ENCODE measurements around the gene BCL7A.
"Not testable (repeated sequence)": the region's sequence is repeated elsewhere in the genome, so short reads cannot be mapped to it uniquely, and the experiment has no call there.

The BCL7A gene

DNA sequence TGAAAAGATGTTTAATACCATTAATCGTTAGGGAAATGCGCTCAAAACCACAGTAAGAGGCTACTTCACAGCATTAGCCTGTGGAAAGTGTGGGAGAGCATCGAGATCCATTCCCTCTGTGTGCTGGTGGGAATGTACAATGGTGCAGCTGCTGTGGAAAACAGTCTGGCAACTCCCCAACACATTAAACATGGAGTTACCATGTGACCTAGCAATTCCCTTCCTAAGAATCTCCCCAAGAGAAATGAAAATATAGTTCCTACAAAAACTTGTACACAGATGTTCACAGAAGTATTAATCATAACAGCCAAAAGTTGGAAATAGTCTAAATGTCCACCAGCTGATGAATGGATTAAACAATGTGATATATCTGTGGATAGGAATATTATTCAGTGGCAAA, 80.6 kb downstream of the BCL7A start:
- peaks cover 71 to 77% of the 10 kb centered on the region in 2 donors for H3K4me1 ChIP-seq (ENCODE audit: control insufficient read depth in 1 of 2, insufficient read depth in 2 of 2, low read length in 2 of 2)
- H3K36me3 ChIP-seq (ENCODE audit: control insufficient read depth in 1 of 2, insufficient read depth in 2 of 2, low read length in 2 of 2): no peaks in the 10 kb centered on the region
- H3K27me3 ChIP-seq (ENCODE audit: control insufficient read depth in 1 of 2, insufficient read depth in 2 of 2, low read length in 2 of 2): no peaks in the 10 kb centered on the region
- no peaks in the 10 kb centered on the region for H3K9me3 ChIP-seq (ENCODE audit: control insufficient read depth in 1 of 2, low read length in 2 of 2)
- no peak overlapping the region for H3K9ac ChIP-seq (ENCODE audit: low read depth in 1 of 2, low read length in 2 of 2)
- no peak overlapping the region for H3K27ac ChIP-seq (ENCODE audit: low read depth, low read length)
- H3K4me3 ChIP-seq (ENCODE audit: low read depth in 1 of 2, low read length in 2 of 2): no peak overlapping the region

GRCh38 chr12:122104844-122105243, 83.2 kb downstream of the BCL7A start:
- H3K9ac ChIP-seq (ENCODE audit: low read depth in 1 of 2, low read length in 2 of 2): peak overlapping the region; percentile 2 to 28
- peak overlapping the region; percentile 26 for H3K27ac ChIP-seq (ENCODE audit: low read depth, low read length)
- H3K36me3 ChIP-seq (ENCODE audit: control insufficient read depth in 1 of 2, insufficient read depth in 2 of 2, low read length in 2 of 2): no peaks in the 10 kb centered on the region
- no peaks in the 10 kb centered on the region for H3K27me3 ChIP-seq (ENCODE audit: control insufficient read depth in 1 of 2, insufficient read depth in 2 of 2, low read length in 2 of 2)
- peaks cover 57 to 76% of the 10 kb centered on the region in 2 donors for H3K4me1 ChIP-seq (ENCODE audit: control insufficient read depth in 1 of 2, insufficient read depth in 2 of 2, low read length in 2 of 2)
- peak overlapping the region in 1 of 2 donors; percentile 29 for H3K4me3 ChIP-seq (ENCODE audit: low read depth in 1 of 2, low read length in 2 of 2)
- no peaks in the 10 kb centered on the region for H3K9me3 ChIP-seq (ENCODE audit: control insufficient read depth in 1 of 2, low read length in 2 of 2)

GRCh38 chr12:122105496-122105895, 83.8 kb downstream of the BCL7A start:
- not testable (repeated sequence) for H3K36me3 ChIP-seq (ENCODE audit: control insufficient read depth in 1 of 2, insufficient read depth in 2 of 2, low read length in 2 of 2); H3K9me3 ChIP-seq (ENCODE audit: control insufficient read depth in 1 of 2, low read length in 2 of 2); H3K27ac ChIP-seq (ENCODE audit: low read depth, low read length); H3K27me3 ChIP-seq (ENCODE audit: control insufficient read depth in 1 of 2, insufficient read depth in 2 of 2, low read length in 2 of 2); H3K9ac ChIP-seq (ENCODE audit: low read depth in 1 of 2, low read length in 2 of 2)
- peaks cover 53 to 70% of the 10 kb centered on the region in 2 donors for H3K4me1 ChIP-seq (ENCODE audit: control insufficient read depth in 1 of 2, insufficient read depth in 2 of 2, low read length in 2 of 2)
- peak overlapping the region in 1 of 2 donors; percentile 50 for H3K4me3 ChIP-seq (ENCODE audit: low read depth in 1 of 2, low read length in 2 of 2)

DNA sequence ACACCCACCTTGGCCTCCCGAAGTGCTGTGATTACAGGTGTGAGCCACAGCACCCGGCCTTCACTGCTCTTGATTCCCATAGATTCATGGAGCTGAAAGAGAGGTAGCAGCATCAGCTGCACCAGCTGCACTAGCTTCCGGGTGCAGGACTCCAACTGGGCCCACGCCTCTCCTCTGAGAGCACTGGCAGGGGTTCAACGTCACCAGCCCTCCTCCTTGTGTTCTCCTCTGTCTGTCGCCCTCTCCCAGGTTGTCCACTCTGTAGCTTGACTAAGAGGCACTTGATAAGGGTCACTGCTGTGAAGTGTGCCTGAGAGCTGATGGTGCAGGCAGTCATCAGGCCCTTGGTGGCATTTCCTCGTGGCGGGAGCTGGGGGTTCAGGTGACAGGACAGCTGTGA, 85.2 kb downstream of the BCL7A start:
- Histone ChIP-seq H3K9ac (ENCODE audit: low read depth in 1 of 2, low read length in 2 of 2) (no peak overlapping the region), H3K36me3 (ENCODE audit: control insufficient read depth in 1 of 2, insufficient read depth in 2 of 2, low read length in 2 of 2) (no peaks in the 10 kb centered on the region), H3K4me1 (ENCODE audit: control insufficient read depth in 1 of 2, insufficient read depth in 2 of 2, low read length in 2 of 2) (peaks cover 46 to 63% of the 10 kb centered on the region in 2 donors), H3K9me3 (ENCODE audit: control insufficient read depth in 1 of 2, low read length in 2 of 2) (no peaks in the 10 kb centered on the region), H3K4me3 (ENCODE audit: low read depth in 1 of 2, low read length in 2 of 2) (no peak overlapping the region), H3K27me3 (ENCODE audit: control insufficient read depth in 1 of 2, insufficient read depth in 2 of 2, low read length in 2 of 2) (no peaks in the 10 kb centered on the region), H3K27ac (ENCODE audit: low read depth, low read length) (peak overlapping the region; percentile 37)

DNA sequence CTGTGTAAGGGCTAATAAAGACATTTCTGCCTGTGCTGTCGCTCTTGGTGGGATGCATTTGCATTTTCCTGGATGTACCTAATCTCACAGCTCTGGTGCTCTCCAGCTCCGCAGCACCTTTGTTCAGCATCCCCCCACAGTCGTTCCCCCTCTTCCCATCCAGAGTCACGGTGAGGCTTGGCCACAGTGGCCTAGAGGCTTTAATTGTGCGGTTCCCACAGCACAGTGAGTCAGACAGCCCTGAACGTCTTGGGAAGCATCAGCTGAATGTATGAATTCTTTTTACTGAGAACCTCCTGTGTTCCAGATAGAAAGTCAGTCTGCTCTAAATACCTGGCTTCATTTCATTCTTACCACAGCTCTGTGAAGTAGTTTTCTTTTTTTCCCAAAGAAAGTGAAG, 85.6 kb downstream of the BCL7A start:
- H3K4me1 ChIP-seq (ENCODE audit: control insufficient read depth in 1 of 2, insufficient read depth in 2 of 2, low read length in 2 of 2): peaks cover 45 to 62% of the 10 kb centered on the region in 2 donors
- peak overlapping the region; percentile 37 for H3K27ac ChIP-seq (ENCODE audit: low read depth, low read length)

DNA sequence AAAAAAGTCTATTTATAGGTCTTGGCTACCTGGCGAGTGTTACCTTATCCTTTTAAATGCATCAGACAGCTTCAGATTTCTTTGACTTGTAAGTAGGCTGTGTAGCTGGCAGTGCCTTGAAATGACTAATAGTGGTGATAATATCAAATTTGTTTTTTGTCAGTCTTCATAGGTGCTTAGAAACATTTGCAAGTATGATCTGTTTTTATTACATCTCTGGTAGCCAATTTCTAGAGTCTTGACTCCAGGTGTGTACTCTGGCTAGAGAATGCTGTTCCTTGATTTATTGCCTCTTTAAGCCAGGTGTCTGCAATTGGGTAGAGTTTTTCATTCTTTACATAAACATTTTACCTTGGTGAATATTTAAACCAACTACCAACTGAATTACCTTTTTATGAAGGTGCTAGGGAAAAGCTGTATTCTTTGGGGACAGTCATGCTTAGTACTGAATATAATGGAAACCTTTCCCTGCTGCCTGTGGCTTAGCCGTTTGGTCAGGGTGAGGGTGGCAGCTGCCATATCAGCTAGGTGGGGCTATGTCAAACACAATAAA, 89.5 kb downstream of the BCL7A start:
- no peak overlapping the region for H3K27ac ChIP-seq (ENCODE audit: low read depth, low read length)
- H3K9ac ChIP-seq (ENCODE audit: low read depth in 1 of 2, low read length in 2 of 2): no peak overlapping the region
- no peak overlapping the region for H3K4me3 ChIP-seq (ENCODE audit: low read depth in 1 of 2, low read length in 2 of 2)
- H3K4me1 ChIP-seq (ENCODE audit: control insufficient read depth in 1 of 2, insufficient read depth in 2 of 2, low read length in 2 of 2): peaks cover 33 to 61% of the 10 kb centered on the region in 2 donors
- H3K36me3 ChIP-seq (ENCODE audit: control insufficient read depth in 1 of 2, insufficient read depth in 2 of 2, low read length in 2 of 2): peaks cover 0 to 4% of the 10 kb centered on the region in 2 donors
- H3K9me3 ChIP-seq (ENCODE audit: control insufficient read depth in 1 of 2, low read length in 2 of 2): no peaks in the 10 kb centered on the region
- no peaks in the 10 kb centered on the region for H3K27me3 ChIP-seq (ENCODE audit: control insufficient read depth in 1 of 2, insufficient read depth in 2 of 2, low read length in 2 of 2)

More for the DNA sequence above, 85.6 kb downstream of the BCL7A start:
- H3K9ac ChIP-seq (ENCODE audit: low read depth in 1 of 2, low read length in 2 of 2): no peak overlapping the region
- no peaks in the 10 kb centered on the region for H3K27me3 ChIP-seq (ENCODE audit: control insufficient read depth in 1 of 2, insufficient read depth in 2 of 2, low read length in 2 of 2)
- no peaks in the 10 kb centered on the region for H3K9me3 ChIP-seq (ENCODE audit: control insufficient read depth in 1 of 2, low read length in 2 of 2)
- no peak overlapping the region for H3K4me3 ChIP-seq (ENCODE audit: low read depth in 1 of 2, low read length in 2 of 2)
- H3K36me3 ChIP-seq (ENCODE audit: control insufficient read depth in 1 of 2, insufficient read depth in 2 of 2, low read length in 2 of 2): no peaks in the 10 kb centered on the region

Measured in duodenal mucosa (tissue), 2 donors.